NT2/D1 (cell line): ENCODE data around the gene PACS1.

Source experiments
- DNase-seq: peaks from one replicate; pipeline ENCODE4 v3.0.0-alpha.2; 2011; ENCODE audit warnings: low read depth, low spot score
- H3K27me3 ChIP-seq: 2 replicates; pipeline ENCODE4 v1.6.0; 2011; ENCODE audit warnings: mild to moderate bottlenecking; ENCODE audit not compliant: insufficient read length, insufficient read depth
- H3K36me3 ChIP-seq: 2 replicates; pipeline ENCODE4 v1.6.1; 2011; ENCODE audit warnings: mild to moderate bottlenecking, low read length, mixed read lengths; ENCODE audit not compliant: insufficient read depth, insufficient read length
- H3K4me1 ChIP-seq: 2 replicates; pipeline ENCODE4 v1.5.1; 2011; ENCODE audit not compliant: insufficient read depth, insufficient read length
- H3K4me3 ChIP-seq: 2 replicates; pipeline ENCODE4 v1.5.1; 2011; ENCODE audit warnings: low read depth; ENCODE audit not compliant: insufficient read length
- H3K9ac ChIP-seq: 2 replicates; pipeline ENCODE4 v1.6.0; 2011; ENCODE audit warnings: low read depth; ENCODE audit not compliant: insufficient read length
- H3K9me3 ChIP-seq: 2 replicates; pipeline ENCODE4 v1.5.1; 2011; ENCODE audit warnings: mild to moderate bottlenecking, low read length; ENCODE audit not compliant: insufficient read depth
- SUZ12 ChIP-seq: IDR thresholded peaks from 2 replicates; pipeline ENCODE4 v1.6.1; 2011; ENCODE audit not compliant: insufficient read length, insufficient read depth; ENCODE audit errors: extremely low read depth
- YY1 ChIP-seq: IDR thresholded peaks from 2 replicates; pipeline ENCODE4 v1.6.1; 2011; ENCODE audit not compliant: insufficient read length, insufficient read depth
- ZNF274 ChIP-seq: IDR thresholded peaks from 2 replicates; pipeline ENCODE4 v1.6.1; 2011; ENCODE audit warnings: mild to moderate bottlenecking, low read depth, low read length

PACS1 gene

GRCh38 chr11:66115638-66116301, 45.7 kb downstream of the PACS1 start:
- Histone ChIP-seq H3K27me3 (no peaks in the 10 kb centered on the region), H3K4me3 (no peak overlapping the region), H3K4me1 (peaks cover 9% of the 10 kb centered on the region), H3K9me3 (no peaks in the 10 kb centered on the region), H3K36me3 (no peaks in the 10 kb centered on the region), H3K9ac (no peak overlapping the region)
- DNase-seq = no peak
- TF ChIP-seq YY1 (no peak), SUZ12 (no peak), ZNF274 (no peak)

GRCh38 chr11:66116576-66117361, 46.7 kb downstream of the PACS1 start:
- no peak for TF ChIP-seq YY1
- TF ChIP-seq SUZ12 = no peak
- no peak for TF ChIP-seq ZNF274
- no peak overlapping the region for H3K9ac ChIP-seq
- H3K9me3 ChIP-seq = no peaks in the 10 kb centered on the region
- H3K4me3 ChIP-seq = no peak overlapping the region
- DNase-seq = no peak
- H3K27me3 ChIP-seq = no peaks in the 10 kb centered on the region
- no peaks in the 10 kb centered on the region for H3K36me3 ChIP-seq
- peaks cover 9% of the 10 kb centered on the region for H3K4me1 ChIP-seq

GRCh38 chr11:66118847-66119246, 48.8 kb downstream of the PACS1 start:
- peaks cover 5% of the 10 kb centered on the region for H3K4me1 ChIP-seq
- H3K27me3 ChIP-seq = no peaks in the 10 kb centered on the region
- H3K9ac ChIP-seq = no peak overlapping the region
- TF ChIP-seq SUZ12 (no peak), YY1 (no peak), ZNF274 (no peak)
- H3K36me3 ChIP-seq = no peaks in the 10 kb centered on the region
- no peak for DNase-seq
- no peaks in the 10 kb centered on the region for H3K9me3 ChIP-seq
- H3K4me3 ChIP-seq = no peak overlapping the region

- Histone ChIP-seq H3K4me1 (peaks cover 5% of the 10 kb centered on the region), H3K27me3 (no peaks in the 10 kb centered on the region), H3K4me3 (no peak overlapping the region), H3K9me3 (no peaks in the 10 kb centered on the region), H3K36me3 (no peaks in the 10 kb centered on the region), H3K9ac (no peak overlapping the region)
- TF ChIP-seq SUZ12 (no peak), YY1 (no peak), ZNF274 (no peak)
- DNase-seq = peak; percentile 57
Observed at GRCh38 chr11:66119348-66120133, 49.5 kb downstream of the PACS1 start.

GRCh38 chr11:66121466-66121865, 51.4 kb downstream of the PACS1 start:
- peaks cover 5% of the 10 kb centered on the region for H3K4me1 ChIP-seq
- no peak for DNase-seq

GRCh38 chr11:66123902-66124301, 53.8 kb downstream of the PACS1 start:
- Histone ChIP-seq H3K4me1 (peaks cover 10% of the 10 kb centered on the region), H3K9ac (no peak overlapping the region), H3K4me3 (no peak overlapping the region), H3K9me3 (no peaks in the 10 kb centered on the region), H3K27me3 (no peaks in the 10 kb centered on the region), H3K36me3 (no peaks in the 10 kb centered on the region)
- TF ChIP-seq YY1 (no peak), SUZ12 (no peak), ZNF274 (no peak)
- DNase-seq = no peak

More at GRCh38 chr11:66121466-66121865, 51.4 kb downstream of the PACS1 start:
- H3K9me3 ChIP-seq = no peaks in the 10 kb centered on the region
- H3K9ac ChIP-seq = no peak overlapping the region
- H3K36me3 ChIP-seq = no peaks in the 10 kb centered on the region
- H3K4me3 ChIP-seq = no peak overlapping the region
- no peaks in the 10 kb centered on the region for H3K27me3 ChIP-seq
- TF ChIP-seq YY1 (no peak), ZNF274 (no peak), SUZ12 (no peak)
